Parathyroid adenoma (tissue), 2 donors: Measurements from ENCODE around the gene CARS1.
A peak's percentile ranks its signal among the peaks of the same experiment; 100 is the strongest.

ENCODE experiments used
- H2AFZ ChIP-seq: fragments of 300-600 bp; sonication (generic); one replicate; pipeline ENCODE4 v1.7.0; 2017; ENCODE audit warnings: antibody characterized with exemption, mild to moderate bottlenecking
- H3K27ac ChIP-seq: fragments of 300-600 bp; sonication (generic); one replicate; pipeline ENCODE4 v1.7.0; 2017
- H3K27me3 ChIP-seq: fragments of 300-600 bp; sonication (generic); one replicate; pipeline ENCODE4 v1.7.0; 2017; ENCODE audit warnings: low read length; ENCODE audit not compliant: control insufficient read depth, insufficient read depth
- H3K36me3 ChIP-seq: fragments of 300-600 bp; sonication (generic); one replicate; pipeline ENCODE4 v1.7.0; 2017; ENCODE audit warnings: low read length; ENCODE audit not compliant: control insufficient read depth, insufficient read depth
- H3K4me1 ChIP-seq: fragments of 300-600 bp; sonication (generic); one replicate; pipeline ENCODE4 v1.7.0; 2017; ENCODE audit warnings: control low read depth
- H3K4me2 ChIP-seq: fragments of 300-600 bp; sonication (generic); one replicate; pipeline ENCODE4 v1.7.0; 2017; ENCODE audit warnings: low read length
- H3K4me3 ChIP-seq: fragments of 300-600 bp; sonication (generic); one replicate; pipeline ENCODE4 v1.7.0; 2017; ENCODE audit warnings: low read depth, low read length
- H3K79me2 ChIP-seq: fragments of 300-600 bp; sonication (generic); one replicate; pipeline ENCODE4 v1.7.0; 2017; ENCODE audit warnings: control low read depth
- H3K9ac ChIP-seq: fragments of 300-600 bp; sonication (generic); one replicate; pipeline ENCODE4 v1.7.0; 2017; ENCODE audit warnings: mild to moderate bottlenecking
- H3K9me3 ChIP-seq: fragments of 300-600 bp; sonication (generic); one replicate; pipeline ENCODE4 v1.7.0; 2017; ENCODE audit warnings: low read length; ENCODE audit not compliant: control insufficient read depth
- TF ChIP-seq, protein P1 (sequence below): fragments of 300-600 bp; sonication (generic); IDR thresholded peaks from one replicate; pipeline ENCODE4 v1.7.0; 2017; ENCODE audit warnings: antibody characterized with exemption, mild to moderate bottlenecking
- donor health status: primary hyperparathyroidism.

CARS1 gene

DNA sequence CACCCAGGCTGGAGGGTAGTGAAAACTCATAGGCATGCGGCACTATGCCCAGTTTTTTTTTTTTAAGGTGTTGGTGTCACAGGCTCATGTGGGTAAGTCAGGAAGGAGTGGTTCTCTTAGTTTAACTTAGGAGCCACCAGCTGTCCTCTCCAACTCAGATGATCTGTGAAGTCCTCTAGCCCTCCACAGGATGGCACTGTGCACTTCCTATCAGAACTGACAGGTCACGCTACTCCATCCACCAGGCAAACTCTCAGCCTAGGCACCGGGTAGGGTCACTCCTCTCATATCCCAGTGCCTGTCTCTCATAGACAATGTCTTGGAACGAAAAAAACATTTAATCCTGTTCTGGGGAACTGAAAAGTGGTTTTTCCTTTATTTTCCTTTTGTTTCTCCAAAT lies 81.6 kb downstream of the CARS1 start:
- Histone ChIP-seq H3K9ac (no peak overlapping the region), H3K27ac (no peak overlapping the region), H3K27me3 (no peaks in the 10 kb centered on the region), H2AFZ (no peak overlapping the region), H3K4me2 (no peak overlapping the region), H3K4me3 (no peak overlapping the region), H3K36me3 (no peaks in the 10 kb centered on the region), H3K79me2 (peaks cover 19% of the 10 kb centered on the region), H3K4me1 (peaks cover 2% of the 10 kb centered on the region), H3K9me3 (no peaks in the 10 kb centered on the region)
- TF ChIP-seq, protein P1, sequence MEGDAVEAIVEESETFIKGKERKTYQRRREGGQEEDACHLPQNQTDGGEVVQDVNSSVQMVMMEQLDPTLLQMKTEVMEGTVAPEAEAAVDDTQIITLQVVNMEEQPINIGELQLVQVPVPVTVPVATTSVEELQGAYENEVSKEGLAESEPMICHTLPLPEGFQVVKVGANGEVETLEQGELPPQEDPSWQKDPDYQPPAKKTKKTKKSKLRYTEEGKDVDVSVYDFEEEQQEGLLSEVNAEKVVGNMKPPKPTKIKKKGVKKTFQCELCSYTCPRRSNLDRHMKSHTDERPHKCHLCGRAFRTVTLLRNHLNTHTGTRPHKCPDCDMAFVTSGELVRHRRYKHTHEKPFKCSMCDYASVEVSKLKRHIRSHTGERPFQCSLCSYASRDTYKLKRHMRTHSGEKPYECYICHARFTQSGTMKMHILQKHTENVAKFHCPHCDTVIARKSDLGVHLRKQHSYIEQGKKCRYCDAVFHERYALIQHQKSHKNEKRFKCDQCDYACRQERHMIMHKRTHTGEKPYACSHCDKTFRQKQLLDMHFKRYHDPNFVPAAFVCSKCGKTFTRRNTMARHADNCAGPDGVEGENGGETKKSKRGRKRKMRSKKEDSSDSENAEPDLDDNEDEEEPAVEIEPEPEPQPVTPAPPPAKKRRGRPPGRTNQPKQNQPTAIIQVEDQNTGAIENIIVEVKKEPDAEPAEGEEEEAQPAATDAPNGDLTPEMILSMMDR, result peak; percentile 37

DNA sequence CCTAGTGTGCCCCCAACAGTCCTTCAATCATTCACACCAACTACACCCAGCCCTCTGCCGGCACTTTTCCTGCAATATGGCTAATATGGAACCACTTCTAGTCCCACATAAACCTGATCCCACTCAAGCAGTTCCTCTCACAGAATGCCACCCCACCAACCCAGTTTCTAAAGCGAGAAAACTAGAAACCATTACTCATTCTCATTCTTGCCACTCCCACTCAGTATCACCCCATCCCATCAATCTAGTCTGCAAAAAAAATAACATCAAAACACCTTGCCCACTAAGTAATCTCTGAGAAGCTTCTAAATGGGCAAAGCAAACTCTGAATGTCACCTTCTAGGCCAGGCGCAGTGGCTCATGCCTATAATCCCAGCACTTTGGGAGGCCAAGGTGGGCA lies 83.0 kb downstream of the CARS1 start:
- TF ChIP-seq, protein P1, result no peak
- Histone ChIP-seq H3K79me2 (peaks cover 25% of the 10 kb centered on the region), H3K4me2 (no peak overlapping the region), H3K27ac (no peak overlapping the region), H3K9me3 (no peaks in the 10 kb centered on the region), H3K27me3 (no peaks in the 10 kb centered on the region), H3K36me3 (no peaks in the 10 kb centered on the region), H3K4me1 (peaks cover 2% of the 10 kb centered on the region), H3K4me3 (no peak overlapping the region), H2AFZ (no peak overlapping the region), H3K9ac (no peak overlapping the region)

DNA sequence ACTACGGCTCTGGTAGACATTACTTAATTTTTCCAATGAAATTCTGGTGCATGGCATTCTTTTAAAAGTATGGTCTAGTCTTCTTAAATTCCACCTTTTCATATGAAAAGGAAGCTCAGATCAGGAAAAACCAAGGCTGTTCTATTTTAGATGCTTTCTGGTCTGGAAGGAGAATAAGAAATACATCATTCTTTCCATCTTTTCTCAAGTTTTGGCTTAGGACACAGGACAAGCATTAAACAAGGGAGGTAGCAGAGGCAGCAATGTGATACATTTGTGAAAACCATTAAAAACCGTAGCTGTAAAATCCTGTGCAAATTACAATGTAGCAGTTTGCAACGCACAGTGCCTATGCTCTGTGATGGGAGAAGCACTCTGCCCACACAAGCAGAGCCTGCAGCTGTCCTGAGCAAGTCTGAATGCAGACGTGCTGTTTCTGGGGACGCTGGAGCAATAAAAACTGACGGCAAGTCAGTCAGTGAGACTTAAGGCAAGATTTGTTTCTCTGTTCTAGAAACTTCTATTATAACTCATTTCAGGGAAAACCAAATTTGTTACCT lies 88.8 kb downstream of the CARS1 start:
- Histone ChIP-seq H3K4me2 (no peak overlapping the region), H3K36me3 (no peaks in the 10 kb centered on the region), H3K9me3 (no peaks in the 10 kb centered on the region), H3K4me1 (no peaks in the 10 kb centered on the region), H3K27ac (no peak overlapping the region), H3K79me2 (peaks cover 26% of the 10 kb centered on the region), H3K4me3 (no peak overlapping the region), H2AFZ (no peak overlapping the region), H3K9ac (no peak overlapping the region), H3K27me3 (no peaks in the 10 kb centered on the region)
- TF ChIP-seq, protein P1, result no peak

DNA sequence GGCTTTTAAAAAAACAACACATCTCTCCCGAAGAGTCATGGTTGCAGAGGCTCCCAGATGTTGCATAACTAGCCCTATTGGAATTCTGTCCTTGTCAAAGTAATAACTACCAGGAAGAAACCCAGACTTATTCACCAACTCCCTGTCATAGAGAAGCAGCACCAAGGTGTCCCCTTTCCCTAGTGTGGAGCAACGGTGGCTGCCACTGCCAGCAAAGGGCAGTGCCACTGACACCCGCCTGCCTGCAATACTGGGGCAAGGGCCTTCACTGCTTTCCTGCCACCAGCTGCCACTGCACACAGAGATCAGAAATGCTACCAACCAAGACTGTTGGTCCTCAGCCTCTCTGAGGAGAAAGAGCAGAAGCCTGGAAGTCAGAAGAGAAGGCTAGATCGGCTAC lies 92.4 kb downstream of the CARS1 start:
- no peaks in the 10 kb centered on the region for H3K9me3 ChIP-seq
- H3K27me3 ChIP-seq, result no peaks in the 10 kb centered on the region
- TF ChIP-seq, protein P1, result no peak
- no peaks in the 10 kb centered on the region for H3K4me1 ChIP-seq
- H3K9ac ChIP-seq, result no peak overlapping the region
- H3K4me3 ChIP-seq, result no peak overlapping the region
- no peak overlapping the region for H3K27ac ChIP-seq
- no peaks in the 10 kb centered on the region for H3K36me3 ChIP-seq
- H3K4me2 ChIP-seq, result no peak overlapping the region
- no peak overlapping the region for H2AFZ ChIP-seq
- H3K79me2 ChIP-seq, result peaks cover 30% of the 10 kb centered on the region

DNA sequence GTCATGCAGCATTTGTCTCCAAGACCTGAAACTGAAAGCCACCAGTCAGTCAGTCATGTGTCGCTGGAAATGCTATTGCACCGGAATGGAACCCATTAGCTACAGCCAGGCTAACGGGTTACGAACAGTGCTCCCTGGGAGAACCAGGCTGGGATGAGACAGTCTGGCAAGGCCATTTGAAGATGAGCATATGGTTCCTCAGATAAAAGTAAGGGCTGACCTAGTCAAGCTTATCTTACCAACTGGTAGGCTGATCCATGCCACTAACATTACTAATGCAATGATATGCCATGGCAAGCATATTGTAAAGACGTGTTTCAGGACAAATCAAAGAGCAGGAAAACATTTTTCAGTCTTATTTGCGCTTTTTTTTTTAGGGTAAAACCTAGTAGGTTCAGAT lies 93.5 kb downstream of the CARS1 start:
- Histone ChIP-seq H3K27me3 (no peaks in the 10 kb centered on the region), H3K4me1 (no peaks in the 10 kb centered on the region), H3K27ac (no peak overlapping the region), H3K4me2 (no peak overlapping the region), H3K9me3 (no peaks in the 10 kb centered on the region), H3K9ac (no peak overlapping the region), H3K79me2 (peaks cover 27% of the 10 kb centered on the region), H2AFZ (no peak overlapping the region), H3K36me3 (no peaks in the 10 kb centered on the region), H3K4me3 (no peak overlapping the region)
- TF ChIP-seq, protein P1, result no peak
